HL-60 (cell line): ENCODE measurements around the gene TTYH2.
"Not testable (repeated sequence)": the region's sequence is repeated elsewhere in the genome, so short reads cannot be mapped to it uniquely, and the experiment has no call there.

Experiments used
- DNase-seq, 2 experiments: peaks; one replicate each; pipeline ENCODE4 v3.0.0-alpha.2; 2010 to 2020; ENCODE audit warnings: low read depth in 1 of 2, low spot score in 1 of 2
- H3K27ac ChIP-seq: fragments of 250-450 bp; sonication (Bioruptor Pico); replicated peaks from 2 replicates; pipeline ENCODE4 v1.5.1; 2020; ENCODE audit warnings: mild to moderate bottlenecking, moderate library complexity
- H3K27me3 ChIP-seq: fragments of 250-450 bp; sonication (Bioruptor Pico); 2 replicates; pipeline ENCODE4 v1.5.1; 2021; ENCODE audit warnings: mild to moderate bottlenecking, moderate library complexity; ENCODE audit not compliant: insufficient read depth, poor library complexity, severe bottlenecking
- H3K4me3 ChIP-seq: replicated peaks from 2 replicates; pipeline ENCODE4 v1.5.1; 2011; ENCODE audit warnings: mild to moderate bottlenecking, control low read depth, low read length; ENCODE audit not compliant: insufficient read depth
- CTCF ChIP-seq: IDR thresholded peaks from one replicate; pipeline ENCODE4 v1.5.1; 2011; ENCODE audit warnings: low read length, control low read depth, inconsistent platforms; ENCODE audit not compliant: insufficient read depth
- GABPA ChIP-seq: IDR thresholded peaks from 2 replicates; pipeline ENCODE4 v1.6.1; 2012; ENCODE audit warnings: low read depth
- POLR2AphosphoS5 ChIP-seq: IDR thresholded peaks from 2 replicates; pipeline ENCODE4 v1.6.1; 2012; ENCODE audit warnings: low read depth
- REST ChIP-seq: IDR thresholded peaks from 2 replicates; pipeline ENCODE4 v1.6.1; 2012; ENCODE audit warnings: low read depth; ENCODE audit not compliant: insufficient replicate concordance
- SPI1 ChIP-seq: IDR thresholded peaks from 2 replicates; pipeline ENCODE4 v1.6.1; 2012; ENCODE audit warnings: low read depth, mild to moderate bottlenecking, borderline replicate concordance

Gene TTYH2

GRCh38 chr17:74262601-74263000, 49.2 kb downstream of the TTYH2 start:
- H3K27me3 ChIP-seq, result no peaks in the 10 kb centered on the region
- no peak for DNase-seq
- TF ChIP-seq CTCF, result no peak
- TF ChIP-seq REST, result no peak
- no peak for TF ChIP-seq GABPA
- no peak for TF ChIP-seq POLR2AphosphoS5
- no peak for TF ChIP-seq SPI1

GRCh38 chr17:74267054-74267453, 53.7 kb downstream of the TTYH2 start:
- not testable (repeated sequence) for H3K27ac ChIP-seq, DNase-seq, H3K27me3 ChIP-seq, H3K4me3 ChIP-seq

More at GRCh38 chr17:74262601-74263000, 49.2 kb downstream of the TTYH2 start:
- Histone ChIP-seq H3K4me3 (no peak overlapping the region), H3K27ac (no peak overlapping the region)

- Histone ChIP-seq H3K27ac (no peak overlapping the region), H3K27me3 (no peaks in the 10 kb centered on the region), H3K4me3 (no peak overlapping the region)
Measured at GRCh38 chr17:74267579-74267978, 54.2 kb downstream of the TTYH2 start.

GRCh38 chr17:74267987-74268499, 54.7 kb downstream of the TTYH2 start:
- no peak overlapping the region for H3K27ac ChIP-seq
- H3K4me3 ChIP-seq, result no peak overlapping the region
- TF ChIP-seq CTCF (no peak), REST (no peak), SPI1 (no peak), GABPA (no peak), POLR2AphosphoS5 (no peak)
- no peak for DNase-seq
- H3K27me3 ChIP-seq, result peaks cover 2% of the 10 kb centered on the region

More at GRCh38 chr17:74267579-74267978, 54.2 kb downstream of the TTYH2 start:
- TF ChIP-seq CTCF, result no peak
- no peak for DNase-seq

- Histone ChIP-seq H3K4me3 (no peak overlapping the region), H3K27me3 (peaks cover 4% of the 10 kb centered on the region), H3K27ac (no peak overlapping the region)
- TF ChIP-seq REST, result no peak
- no peak for TF ChIP-seq SPI1
- TF ChIP-seq GABPA, result no peak
- TF ChIP-seq CTCF, result no peak
- no peak for TF ChIP-seq POLR2AphosphoS5
- no peak for DNase-seq
Measured at GRCh38 chr17:74268558-74268957, 55.2 kb downstream of the TTYH2 start.
